Measurements from ENCODE around the gene ZBTB44.

DNA sequence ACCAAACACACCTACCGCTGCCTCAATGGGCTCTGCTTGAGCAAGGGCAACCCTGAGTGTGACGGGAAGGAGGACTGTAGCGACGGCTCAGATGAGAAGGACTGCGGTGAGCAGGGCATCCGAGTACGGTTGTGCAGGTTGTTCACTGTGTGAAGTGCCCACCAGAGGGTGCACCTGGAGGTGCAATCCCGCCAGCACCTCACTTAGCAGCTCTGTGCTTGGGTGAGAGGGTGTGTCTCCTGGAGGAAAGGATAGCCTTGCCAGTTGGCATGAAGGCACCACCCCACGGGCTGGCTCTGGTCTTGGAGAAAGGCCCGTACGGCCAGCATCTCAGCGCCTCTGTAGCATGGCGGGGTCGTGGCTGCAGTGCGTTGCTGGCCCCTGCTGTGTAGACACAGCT, 115.8 kb downstream of the ZBTB44 start:
- TF ChIP-seq GATA3 (IDR thresholded peaks at IDR 0.05; ENCODE audit: low read depth, low read length), result no peak
- TF ChIP-seq GATA2 (IDR thresholded peaks at IDR 0.05; ENCODE audit: low read depth, low read length), result no peak
